ENCODE data around the gene PHYHIPL.
A peak's percentile ranks its signal among the peaks of the same experiment; 100 is the strongest.

The PHYHIPL gene

DNA sequence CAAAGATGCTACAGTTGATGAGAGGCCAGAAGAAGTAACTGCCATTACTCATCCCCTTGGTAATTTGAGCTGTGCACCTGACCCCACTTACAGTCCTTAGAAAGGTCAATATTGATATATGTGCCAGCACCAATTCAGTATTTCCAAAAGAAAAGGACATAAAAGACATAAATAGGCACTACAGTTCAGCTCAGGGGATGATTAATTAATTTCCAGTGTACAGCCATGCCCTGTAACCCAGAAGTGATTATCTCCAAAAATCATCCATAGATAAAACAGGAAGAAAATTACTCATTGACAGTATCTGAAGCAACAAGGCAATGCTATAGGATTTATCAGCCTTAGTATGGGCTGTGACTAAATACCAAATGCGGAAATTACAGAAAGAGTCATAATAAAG lies 82.4 kb downstream of the PHYHIPL start:
- DNase-seq = peak; percentile 52

DNA sequence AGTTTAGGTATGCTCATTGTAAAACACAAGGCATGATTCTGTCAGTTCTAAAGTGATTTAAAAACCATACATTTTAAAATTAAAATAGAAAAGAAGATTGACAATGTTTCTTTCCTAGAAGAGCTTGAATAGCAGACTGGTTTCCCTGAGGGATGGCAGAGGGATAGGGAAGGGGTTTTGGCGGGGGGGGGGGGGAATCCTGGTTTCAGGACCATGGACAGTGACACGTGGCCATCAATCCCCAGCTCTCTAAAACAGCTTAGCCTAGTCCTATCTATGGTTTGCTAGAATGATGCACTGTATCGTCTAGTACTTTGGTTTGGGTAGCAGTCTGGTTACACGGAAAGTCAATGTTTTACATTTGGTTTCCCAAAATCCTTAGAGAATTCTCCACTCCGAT lies 88.7 kb downstream of the PHYHIPL start:
- DNase-seq = no peak

DNA sequence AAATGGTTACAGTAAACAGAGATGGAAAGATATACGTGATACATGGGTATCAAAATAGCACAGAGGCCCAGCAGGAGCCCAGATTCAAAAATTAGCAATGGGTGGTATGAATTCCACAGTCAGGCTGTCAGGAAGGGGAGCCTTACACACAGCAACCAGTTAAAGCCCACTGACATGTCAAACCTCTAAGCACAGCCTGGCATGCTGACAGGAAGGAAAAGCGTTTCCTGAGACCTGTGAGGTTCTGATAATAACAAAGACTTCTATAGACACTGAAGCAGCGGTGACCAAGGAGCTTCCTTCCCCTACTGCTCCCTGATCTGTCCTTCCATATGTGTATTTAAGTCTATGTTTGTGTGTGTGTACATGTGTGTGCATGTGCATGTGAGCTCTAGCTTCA lies 89.9 kb downstream of the PHYHIPL start:
- no peak for DNase-seq

DNA sequence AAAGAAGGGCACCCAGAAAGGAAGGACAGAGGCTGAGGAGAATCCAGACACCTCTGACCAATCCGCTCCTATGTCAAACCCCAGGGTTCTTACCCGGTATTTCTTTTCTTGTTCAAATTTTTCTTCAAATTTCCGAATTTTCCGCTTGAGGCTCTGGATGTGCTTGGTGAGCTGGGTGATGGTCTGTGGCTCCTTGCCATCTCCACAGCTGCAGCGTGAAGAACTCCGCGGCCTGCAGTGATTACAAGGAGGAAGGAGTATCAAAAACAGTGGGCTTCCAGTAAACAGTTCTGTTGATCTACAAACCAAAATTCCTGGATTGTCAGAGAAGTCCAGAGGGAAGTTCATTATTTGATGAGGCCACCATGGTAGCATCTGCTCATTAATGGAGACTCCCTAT lies 92.0 kb downstream of the PHYHIPL start:
- DNase-seq = no peak

DNA sequence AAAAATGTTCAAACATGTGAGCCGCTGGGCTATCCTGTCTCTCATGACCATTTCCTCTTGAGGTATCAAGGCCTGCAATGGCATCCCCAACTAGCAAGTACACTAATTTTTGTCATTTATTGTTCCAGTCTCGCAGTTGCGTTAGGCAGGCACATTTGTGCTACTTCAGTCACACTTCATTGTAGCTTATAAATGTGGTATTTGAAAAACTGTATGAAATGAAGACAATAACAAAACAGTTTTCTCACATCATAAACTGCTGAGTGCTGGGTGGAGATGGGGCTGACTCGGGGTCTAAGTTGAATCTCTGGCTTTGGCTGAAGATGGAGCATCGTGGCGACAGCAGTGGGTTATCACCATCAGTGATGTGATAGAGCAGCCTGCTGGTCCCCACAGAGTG lies 93.2 kb downstream of the PHYHIPL start:
- DNase-seq = no peak

DNA sequence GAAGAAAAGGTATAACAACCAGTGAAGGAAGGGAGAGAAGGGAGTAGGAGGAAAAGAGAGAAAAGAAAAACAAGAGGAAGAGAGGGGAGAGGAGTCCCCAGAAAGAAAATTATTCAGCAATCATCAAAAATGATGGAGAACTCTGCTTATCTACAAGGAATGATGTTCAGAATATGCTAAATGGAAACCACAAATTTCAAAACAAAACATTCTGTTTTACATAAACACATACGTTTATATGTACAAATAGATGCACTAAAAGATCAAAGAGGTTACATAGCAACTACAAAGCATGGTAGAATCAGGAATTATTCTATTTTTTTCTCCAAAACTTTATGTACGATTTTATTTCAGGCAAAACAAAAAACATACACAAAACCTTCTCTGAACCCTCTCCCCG lies 94.0 kb downstream of the PHYHIPL start:
- DNase-seq = no peak

DNA sequence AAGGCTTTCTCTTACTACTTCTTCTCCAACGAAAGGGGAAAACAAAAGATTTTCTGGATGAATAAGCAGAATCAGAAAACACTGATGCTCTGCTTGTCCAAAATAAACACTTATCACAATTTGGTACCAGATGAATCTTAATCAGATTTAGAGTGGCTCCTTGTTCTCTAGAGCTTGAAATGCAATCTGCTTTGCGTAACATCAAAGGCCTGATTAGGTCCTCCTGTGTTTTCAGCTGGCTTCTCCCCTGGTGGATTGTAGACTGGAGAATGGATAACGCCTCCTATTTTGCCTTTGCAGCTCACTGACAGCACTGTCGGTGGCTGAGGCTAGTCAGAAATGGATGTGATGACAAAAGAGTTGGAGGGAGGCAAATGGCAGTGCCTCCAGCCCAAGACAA lies 94.7 kb downstream of the PHYHIPL start:
- no peak for DNase-seq

DNA sequence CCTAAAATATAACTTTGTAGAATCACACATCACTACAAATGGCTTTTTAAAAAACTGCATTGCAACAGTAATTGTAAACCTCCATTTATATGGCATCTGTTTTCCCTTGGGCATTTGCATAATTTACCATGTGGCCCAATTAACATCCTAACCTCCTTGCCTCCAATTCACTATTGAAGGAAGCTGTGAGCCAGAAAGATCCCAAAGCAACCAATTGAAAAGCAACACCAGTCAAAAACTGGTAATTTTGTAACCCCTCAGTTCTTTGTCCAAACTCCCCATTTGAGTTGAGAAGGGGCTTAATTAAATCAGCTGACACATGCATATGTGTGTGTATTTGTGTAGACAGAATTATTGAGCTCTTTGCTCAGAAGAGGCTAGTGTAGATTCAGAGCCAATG lies 95.6 kb downstream of the PHYHIPL start:
- no peak for DNase-seq

DNA sequence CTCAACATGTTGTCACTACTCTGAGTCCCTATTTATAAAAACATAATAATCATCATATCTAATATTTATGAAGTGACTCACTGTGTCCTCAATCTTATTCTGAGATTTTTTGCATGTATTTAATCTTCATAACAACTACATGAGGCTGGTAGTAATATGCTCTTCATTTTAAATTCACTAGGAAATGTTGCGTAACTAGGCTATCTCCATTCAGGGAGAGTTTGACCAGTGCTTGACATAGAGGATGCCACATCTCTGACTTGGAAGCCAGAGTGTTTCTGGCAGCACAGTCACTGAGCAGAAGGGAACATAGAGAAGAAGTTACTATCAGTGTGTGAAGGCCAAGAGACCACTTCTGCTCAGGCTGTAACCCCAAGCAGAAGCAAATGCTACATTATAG lies 97.0 kb downstream of the PHYHIPL start:
- DNase-seq = no peak

DNA sequence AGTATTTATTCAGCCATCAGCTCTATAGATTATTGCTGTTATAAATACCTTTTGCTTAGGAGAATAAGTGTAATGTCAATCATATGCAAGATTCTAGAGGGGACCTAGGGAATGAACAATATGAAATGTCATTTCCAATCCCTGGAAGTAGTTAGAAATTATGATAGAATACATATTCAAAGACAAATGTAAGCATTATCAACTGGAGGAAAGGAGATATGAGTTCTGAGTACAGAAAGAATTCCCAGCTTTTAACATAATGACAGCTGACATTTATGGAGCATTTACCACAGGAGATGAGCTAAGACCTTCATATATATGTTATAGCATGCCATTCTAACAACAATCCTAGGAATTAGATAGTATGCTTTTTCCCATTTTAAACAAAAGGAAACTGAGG lies 99.7 kb downstream of the PHYHIPL start:
- DNase-seq = no peak

DNA sequence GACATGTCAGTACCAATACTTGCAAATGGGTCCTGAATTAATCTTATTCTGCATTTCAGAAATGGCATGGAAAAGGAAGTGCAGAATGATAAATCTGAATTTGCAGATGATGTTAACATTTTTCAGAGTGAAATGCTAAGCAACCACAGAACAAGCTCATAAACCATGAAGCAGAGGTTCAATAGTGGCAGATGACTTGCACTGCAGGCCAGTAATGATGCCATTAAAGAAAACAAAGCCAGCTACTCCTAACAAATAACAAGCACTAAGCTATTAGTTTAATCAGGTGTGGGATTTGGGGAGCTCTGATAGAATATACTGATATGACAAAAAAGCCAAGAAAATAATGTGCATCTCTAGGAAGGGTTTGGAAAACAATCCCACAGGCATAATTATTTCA lies 100.5 kb downstream of the PHYHIPL start:
- DNase-seq = peak; percentile 24

DNA sequence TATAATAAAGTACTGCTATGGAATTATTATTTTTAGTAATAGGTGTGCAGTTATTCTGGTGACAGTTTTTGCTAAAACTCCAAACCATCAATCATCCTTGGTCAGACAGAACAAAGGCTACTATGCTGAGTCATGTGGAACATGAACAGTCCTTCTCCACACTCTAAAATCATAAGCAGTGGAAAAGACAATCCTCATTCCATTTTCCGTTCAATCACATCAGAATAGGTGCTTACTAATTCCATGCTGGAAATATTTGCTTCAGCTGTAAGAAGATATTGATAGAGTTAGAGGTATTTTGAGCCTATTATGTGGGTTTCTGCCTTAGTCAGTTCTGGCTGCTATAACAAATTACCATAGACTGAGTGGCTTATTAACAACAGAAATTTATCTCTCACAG lies 103.0 kb downstream of the PHYHIPL start:
- DNase-seq = no peak

DNA sequence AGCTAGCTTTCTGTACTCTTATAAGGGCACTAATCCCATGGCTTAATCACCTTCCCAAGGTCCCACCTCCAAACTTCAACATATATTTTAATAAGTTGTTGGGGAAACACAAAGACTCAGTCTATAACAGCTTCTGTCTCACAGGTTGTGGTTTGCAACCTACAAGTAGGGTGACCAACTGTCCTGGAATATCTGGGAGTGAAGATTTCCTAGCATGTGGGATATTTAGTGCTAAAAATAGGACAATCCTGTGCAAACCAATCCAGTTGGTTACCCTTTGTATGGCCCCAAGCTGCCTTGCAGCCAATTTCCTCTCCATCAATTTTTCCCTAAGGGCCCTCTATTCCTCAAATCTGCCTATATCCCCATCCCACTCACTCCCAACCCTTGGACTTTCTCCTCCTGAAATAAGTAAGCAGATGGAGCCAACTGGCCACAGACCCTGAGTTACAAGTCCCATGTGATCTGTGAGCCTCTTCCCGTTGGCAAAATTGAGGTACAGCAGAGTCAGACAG lies 103.6 kb downstream of the PHYHIPL start:
- no peak for DNase-seq

DNA sequence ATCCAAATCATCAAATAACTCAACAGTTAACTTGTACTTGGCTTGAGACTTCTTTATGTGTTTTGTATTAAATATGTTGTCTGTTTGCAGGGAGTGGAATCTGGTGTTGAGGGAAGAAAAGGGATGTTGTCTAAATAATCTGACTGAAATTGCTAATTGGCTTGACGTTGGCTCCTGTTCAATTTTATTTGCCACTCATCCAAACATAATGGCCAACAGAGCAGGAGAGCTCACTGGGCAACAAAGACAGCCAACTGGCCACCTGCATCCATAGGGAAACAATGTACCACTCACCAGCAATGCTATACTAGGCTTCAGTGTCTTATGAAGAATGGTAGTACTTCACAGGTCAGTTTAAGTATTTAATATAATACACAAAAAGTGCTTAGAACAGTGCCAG lies 105.4 kb downstream of the PHYHIPL start:
- DNase-seq = peak; percentile 11

DNA sequence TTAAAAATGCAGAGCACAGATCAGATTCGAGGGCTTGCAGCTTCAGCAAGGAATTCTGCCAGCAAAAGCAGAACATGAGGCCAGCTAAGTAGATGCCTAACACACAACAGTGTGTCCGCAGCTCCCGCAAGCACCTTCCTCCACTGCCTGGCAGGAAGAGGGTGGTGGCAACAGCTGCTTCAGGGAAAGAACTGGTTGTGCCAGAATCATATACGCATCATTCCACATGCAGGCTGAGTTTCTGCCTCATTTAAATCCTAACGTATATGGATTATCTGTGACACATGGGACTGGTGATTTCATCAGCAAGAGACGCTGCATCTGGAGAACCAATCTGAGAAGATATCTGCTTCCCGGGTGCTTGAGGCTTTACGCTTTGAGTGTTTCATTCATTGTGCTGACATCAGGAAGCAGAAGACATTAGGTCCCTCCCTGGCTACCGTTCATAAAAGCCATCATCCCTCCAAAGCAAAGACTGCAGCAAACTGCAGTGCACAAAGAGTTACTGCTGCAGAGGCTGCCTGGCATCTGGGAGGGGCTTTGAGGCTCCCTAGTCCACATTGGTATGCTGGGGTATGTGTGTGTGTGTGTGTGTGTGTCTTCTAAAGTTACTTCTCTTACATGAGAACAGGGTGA lies 107.1 kb downstream of the PHYHIPL start:
- no peak for DNase-seq

DNA sequence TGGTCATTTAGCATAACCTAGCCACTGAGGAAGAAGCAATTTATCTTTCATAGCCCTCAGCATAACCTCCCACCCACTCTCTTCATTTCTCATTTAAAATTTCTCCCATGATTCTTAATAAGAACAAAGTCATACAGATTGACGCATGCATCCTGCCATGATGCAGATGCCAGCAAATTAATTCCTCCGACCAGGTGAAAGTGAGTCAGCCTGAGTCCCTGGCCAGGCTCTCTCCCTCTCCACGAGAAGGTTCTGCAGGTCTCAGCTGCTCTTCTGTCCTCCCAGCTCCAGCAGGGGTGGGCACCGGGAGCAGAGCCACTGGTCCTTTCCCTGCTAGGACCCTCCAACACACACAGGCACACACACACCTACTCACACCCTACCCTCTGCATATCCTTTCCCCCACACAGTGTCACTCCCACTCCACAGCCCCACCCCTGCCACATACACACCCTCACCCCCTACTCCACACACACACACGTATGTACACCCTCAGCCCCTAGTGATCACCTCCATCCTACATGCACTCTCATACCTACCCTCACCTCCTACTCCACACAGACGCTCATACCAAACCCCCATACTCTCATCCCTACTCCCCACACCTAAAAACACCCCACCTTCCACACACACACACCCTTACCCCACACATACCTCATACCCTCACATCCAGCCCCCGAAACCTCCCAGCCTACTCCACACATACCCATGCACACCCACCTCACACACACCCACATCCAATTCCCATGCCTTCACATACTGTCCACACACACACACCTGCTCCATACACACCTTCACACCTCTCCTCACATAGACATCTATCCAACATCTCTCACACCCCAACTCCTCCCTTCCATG lies 107.9 kb downstream of the PHYHIPL start:
- no peak for DNase-seq

DNA sequence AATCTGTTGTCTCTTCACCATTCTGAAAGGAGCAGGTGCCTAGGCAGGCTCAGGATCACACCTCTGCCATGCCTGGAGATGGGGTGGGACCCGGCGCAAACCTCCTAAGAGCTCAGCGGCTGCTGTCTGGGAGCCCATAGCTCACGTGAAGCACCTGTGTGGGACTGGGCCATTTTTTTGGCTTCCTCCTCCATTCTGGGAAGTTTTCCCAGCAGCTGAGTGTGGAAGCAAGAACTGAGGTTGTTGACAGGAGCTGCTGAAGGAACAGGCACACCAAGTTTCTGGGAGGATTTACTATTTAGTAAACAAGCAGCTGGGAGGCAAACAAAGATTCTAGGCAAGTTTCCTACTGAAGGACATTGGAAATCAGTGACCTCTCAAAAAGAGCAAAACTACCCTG lies 108.6 kb downstream of the PHYHIPL start:
- DNase-seq = no peak

DNA sequence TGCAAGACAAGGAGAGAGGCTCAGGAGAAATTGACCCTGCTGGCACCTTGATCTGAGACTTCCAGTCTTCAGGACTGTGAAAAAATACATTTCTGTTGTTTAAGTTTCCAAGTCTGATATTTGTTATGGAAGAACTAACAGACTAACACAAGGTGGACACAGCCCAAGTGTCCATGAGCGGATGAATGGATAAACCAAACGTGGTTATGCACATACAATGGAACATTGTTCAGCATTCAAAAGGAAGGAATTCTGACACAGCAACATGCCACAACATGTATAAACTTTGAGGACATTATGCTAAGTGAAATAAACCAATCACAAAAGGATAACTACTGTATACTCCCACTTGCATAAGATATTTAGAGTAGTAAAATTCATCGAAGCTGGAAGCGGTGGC lies 109.4 kb downstream of the PHYHIPL start:
- no peak for DNase-seq

DNA sequence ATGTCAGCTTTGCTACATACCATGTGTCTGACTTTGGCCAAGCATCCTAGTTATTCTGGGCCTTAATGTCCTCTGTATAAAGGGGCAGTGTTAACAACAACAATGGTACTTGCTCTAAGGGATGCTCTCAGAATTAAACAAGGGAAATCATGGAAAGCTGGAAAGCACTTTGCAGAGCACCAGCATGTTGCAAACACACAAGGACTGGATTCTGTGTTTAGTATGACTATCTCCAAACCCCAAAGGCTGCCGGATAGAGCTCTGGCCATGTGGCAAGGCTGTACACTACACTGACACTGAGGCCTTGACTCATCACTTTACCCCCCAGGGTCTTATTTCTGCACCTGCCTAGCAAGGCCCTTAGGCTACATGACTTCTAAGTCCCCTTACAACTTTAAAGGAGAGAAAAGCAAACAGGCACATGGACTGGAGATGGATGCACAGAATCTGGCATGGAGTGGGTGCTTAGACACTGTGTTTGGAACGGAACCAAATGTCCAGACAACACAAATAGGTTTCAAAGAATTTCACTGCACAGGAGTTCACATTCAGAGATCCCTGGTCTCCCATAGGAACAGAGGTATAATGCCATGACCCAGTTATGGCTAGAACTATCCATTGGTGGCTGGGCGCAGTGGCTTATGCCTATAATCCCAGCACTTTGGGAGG lies 111.3 kb downstream of the PHYHIPL start:
- no peak for DNase-seq

DNA sequence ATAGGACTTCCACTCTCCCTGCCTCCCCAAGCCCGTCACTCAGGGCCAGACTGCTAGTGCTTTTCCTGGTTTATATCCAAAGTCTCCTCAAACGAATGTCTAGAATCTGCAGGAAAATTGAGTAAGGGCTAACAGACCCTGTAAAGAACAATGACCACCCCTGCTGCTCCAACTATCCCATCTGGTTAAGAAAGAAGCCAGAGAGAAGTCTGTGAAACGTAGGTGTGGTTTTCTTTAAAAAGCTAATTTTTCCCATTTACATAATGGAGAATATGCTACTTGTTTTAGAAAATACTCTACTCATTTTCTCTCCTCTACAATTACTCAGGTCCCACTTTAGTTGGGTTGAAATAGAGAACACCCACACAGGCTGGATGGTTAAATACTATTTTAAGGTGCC lies 113.4 kb downstream of the PHYHIPL start:
- no peak for DNase-seq

DNA sequence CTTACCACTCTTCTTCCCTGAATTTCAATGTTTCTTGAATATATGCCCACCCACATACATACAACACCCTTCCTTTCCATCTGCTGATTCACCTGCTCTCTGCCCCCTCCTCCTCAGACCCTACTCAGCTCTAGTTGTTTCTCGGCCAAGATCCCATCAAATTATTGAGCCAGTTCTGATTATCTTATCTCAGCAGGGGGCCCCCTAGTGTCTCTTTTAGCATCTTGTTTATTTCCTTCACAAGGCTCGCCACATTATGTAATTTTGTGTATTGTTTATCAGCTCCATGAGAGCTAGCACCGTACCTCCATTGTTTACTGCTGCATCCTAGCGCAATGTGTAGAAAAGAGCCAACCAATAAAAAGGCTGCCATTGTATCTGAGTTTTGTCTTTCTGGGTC lies 114.0 kb downstream of the PHYHIPL start:
- DNase-seq = no peak
